HEK293T (cell line): ENCODE measurements around the gene OTUB2.

Experiments used
- CTCF ChIA-PET: fragments of 350-600 bp; formaldehyde crosslinking; extraction: SDS; loops from one replicate; lab custom pipeline; 2021; ENCODE audit warnings: antibody characterized with exemption, inconsistent platforms; lab: Yijun Ruan, JAX
- POLR2A ChIA-PET: fragments of 350-600 bp; formaldehyde crosslinking; extraction: SDS; loops from one replicate; lab custom pipeline; 2020; ENCODE audit warnings: antibody characterized with exemption, inconsistent platforms; lab: Yijun Ruan, JAX
- DNase-seq: peaks from one replicate; pipeline ENCODE4 v3.0.0; 2012; ENCODE audit warnings: mixed read lengths; ENCODE audit errors: extremely low spot score
- ARNT ChIP-seq: fragments of 450-650 bp; IDR thresholded peaks from 2 replicates; pipeline ENCODE4 v1.6.1; 2017; ENCODE audit warnings: mild to moderate bottlenecking
- BHLHE40 ChIP-seq: fragments of 450-650 bp; IDR thresholded peaks from 2 replicates; pipeline ENCODE4 v1.6.1; 2016; ENCODE audit warnings: mild to moderate bottlenecking, moderate library complexity, borderline replicate concordance
- CTBP1 ChIP-seq: fragments of 450-650 bp; IDR thresholded peaks from 2 replicates; pipeline ENCODE4 v1.6.1; 2016; ENCODE audit warnings: borderline replicate concordance
- ELF4 ChIP-seq: fragments of 450-650 bp; IDR thresholded peaks from 2 replicates; pipeline ENCODE4 v1.6.1; 2017; ENCODE audit warnings: antibody characterized with exemption
- FOXA1 ChIP-seq: fragments of 450-650 bp; IDR thresholded peaks from 2 replicates; pipeline ENCODE4 v1.6.1; 2016; ENCODE audit warnings: mild to moderate bottlenecking
- FOXK2 ChIP-seq: fragments of 450-650 bp; IDR thresholded peaks from 2 replicates; pipeline ENCODE4 v1.6.1; 2016; ENCODE audit warnings: mild to moderate bottlenecking
- FOXM1 ChIP-seq: fragments of 450-650 bp; IDR thresholded peaks from 2 replicates; pipeline ENCODE4 v1.6.1; 2017; ENCODE audit warnings: mild to moderate bottlenecking, borderline replicate concordance
- HDGF ChIP-seq: fragments of 450-650 bp; IDR thresholded peaks from 2 replicates; pipeline ENCODE4 v1.6.1; 2017; ENCODE audit warnings: antibody characterized with exemption, borderline replicate concordance
- L3MBTL2 ChIP-seq: fragments of 450-650 bp; conservative IDR thresholded peaks from 2 replicates; pipeline ENCODE4 v1.6.1; 2016; ENCODE audit warnings: mild to moderate bottlenecking
- LEF1 ChIP-seq: fragments of 450-650 bp; IDR thresholded peaks from 2 replicates; pipeline ENCODE4 v1.6.1; 2017; ENCODE audit warnings: mild to moderate bottlenecking, borderline replicate concordance
- NFRKB ChIP-seq: fragments of 450-650 bp; IDR thresholded peaks from 2 replicates; pipeline ENCODE4 v1.6.1; 2016; ENCODE audit warnings: mild to moderate bottlenecking, moderate library complexity
- SP1 ChIP-seq: fragments of 450-650 bp; IDR thresholded peaks from 2 replicates; pipeline ENCODE4 v1.6.1; 2017
- SUZ12 ChIP-seq: fragments of 450-650 bp; IDR thresholded peaks from 2 replicates; pipeline ENCODE4 v1.6.1; 2016; ENCODE audit warnings: mild to moderate bottlenecking
- TARDBP ChIP-seq: fragments of 450-650 bp; IDR thresholded peaks from 2 replicates; pipeline ENCODE4 v1.6.1; 2016
- ZNF384 ChIP-seq: fragments of 450-650 bp; IDR thresholded peaks from 2 replicates; pipeline ENCODE4 v1.6.1; 2016
- TF ChIP-seq, protein P1 (sequence below): fragments of 450-650 bp; IDR thresholded peaks from 2 replicates; pipeline ENCODE4 v1.6.1; 2016

The OTUB2 gene

DNA sequence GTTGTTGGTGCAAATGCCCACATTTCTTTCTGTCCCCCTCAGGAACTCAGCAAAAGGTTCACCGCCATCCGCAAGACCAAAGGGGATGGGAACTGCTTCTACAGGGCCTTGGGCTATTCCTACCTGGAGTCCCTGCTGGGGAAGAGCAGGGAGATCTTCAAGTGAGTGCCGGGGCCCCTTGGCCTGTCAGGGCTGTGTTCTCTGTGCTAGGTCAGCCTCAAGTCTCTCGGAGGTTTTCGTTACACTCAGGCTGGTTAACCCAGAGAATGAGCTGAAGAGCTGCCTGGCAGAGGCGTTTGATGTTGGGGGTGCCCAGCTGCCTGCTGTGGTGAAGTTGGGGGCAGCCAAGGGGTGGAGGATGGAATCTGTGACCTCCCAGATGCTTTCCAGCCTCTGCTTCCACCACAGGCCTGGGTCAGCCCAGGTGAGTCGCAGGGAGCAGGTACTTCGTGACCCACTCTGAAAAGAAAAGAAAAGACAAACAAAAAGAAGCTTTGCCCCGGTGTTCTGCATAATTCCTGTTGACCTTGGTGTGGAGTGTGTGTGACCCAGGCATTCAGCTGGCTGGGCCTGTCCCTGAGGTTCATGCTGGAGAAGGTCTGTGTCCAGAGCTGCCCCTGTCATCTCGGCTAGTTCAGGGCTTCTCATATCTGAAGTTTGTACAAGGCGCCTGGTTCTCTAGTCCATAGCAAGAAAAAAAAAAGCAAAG is 12.9 kb downstream of the OTUB2 start:
- POLR2A ChIA-PET: no interaction called here
- no peak for DNase-seq
- CTCF ChIA-PET: interaction anchor here (4.9 kb wide), 1 partner anchor 98 kb away, joined by 41 read pairs; no protein-coding TSS in a partner anchor

DNA sequence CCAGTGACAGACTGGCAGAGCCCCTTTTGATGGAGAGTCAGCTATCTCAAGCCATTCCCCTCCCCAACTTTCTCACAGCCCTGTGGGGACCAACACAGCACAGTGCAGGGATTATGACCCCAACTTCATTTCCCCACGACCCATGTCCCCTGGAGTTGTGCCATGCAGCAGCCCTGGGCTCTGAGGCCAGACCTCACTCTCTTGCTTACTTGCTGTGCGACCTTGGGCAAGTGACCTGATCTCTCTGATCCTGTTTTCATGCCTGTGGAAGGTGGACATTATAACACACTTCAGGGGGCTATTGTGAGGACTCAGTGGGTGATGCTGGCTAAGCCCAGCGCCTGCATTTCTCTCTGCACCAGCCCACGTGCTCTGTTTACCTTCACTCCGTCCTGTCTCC is 14.1 kb downstream of the OTUB2 start:
- TF ChIP-seq BHLHE40: no peak
- TF ChIP-seq TARDBP: no peak
- no peak for TF ChIP-seq FOXA1
- no peak for TF ChIP-seq FOXK2
- no peak for TF ChIP-seq L3MBTL2
- TF ChIP-seq LEF1: no peak
- TF ChIP-seq ARNT: no peak
- TF ChIP-seq NFRKB: no peak
- TF ChIP-seq CTBP1: no peak
- TF ChIP-seq SUZ12: no peak
- no peak for TF ChIP-seq ELF4
- ChIA-PET POLR2A (no interaction called here), CTCF (no interaction called here)
- no peak for DNase-seq

More for the DNA sequence above, 12.9 kb downstream of the OTUB2 start:
- TF ChIP-seq TARDBP (no peak), L3MBTL2 (no peak), NFRKB (no peak), FOXK2 (no peak)
- TF ChIP-seq, protein P1, sequence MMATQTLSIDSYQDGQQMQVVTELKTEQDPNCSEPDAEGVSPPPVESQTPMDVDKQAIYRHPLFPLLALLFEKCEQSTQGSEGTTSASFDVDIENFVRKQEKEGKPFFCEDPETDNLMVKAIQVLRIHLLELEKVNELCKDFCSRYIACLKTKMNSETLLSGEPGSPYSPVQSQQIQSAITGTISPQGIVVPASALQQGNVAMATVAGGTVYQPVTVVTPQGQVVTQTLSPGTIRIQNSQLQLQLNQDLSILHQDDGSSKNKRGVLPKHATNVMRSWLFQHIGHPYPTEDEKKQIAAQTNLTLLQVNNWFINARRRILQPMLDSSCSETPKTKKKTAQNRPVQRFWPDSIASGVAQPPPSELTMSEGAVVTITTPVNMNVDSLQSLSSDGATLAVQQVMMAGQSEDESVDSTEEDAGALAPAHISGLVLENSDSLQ: no peak

DNA sequence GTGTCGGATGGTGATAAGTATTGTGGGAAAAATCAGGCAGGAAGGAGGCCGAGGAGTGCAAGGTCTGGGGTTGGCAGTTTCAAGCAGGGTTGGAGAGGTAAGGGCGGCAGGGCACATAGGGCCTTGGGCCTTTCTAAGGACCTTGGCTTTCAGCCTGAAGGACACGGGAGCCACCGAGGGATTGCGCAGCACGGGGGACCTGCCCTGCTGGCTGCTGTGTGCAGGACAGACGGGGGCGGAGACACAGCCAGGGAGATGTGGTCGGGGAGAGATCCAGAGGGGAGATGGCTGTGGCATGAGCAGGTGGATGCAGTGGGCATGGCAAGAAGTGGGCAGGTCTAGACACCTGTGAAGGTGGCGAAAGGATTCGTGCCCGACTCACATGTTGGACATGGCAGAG is 14.7 kb downstream of the OTUB2 start:
- DNase-seq: no peak
- TF ChIP-seq FOXM1 (no peak), HDGF (no peak), BHLHE40 (no peak), TARDBP (no peak), FOXA1 (no peak), LEF1 (no peak), FOXK2 (no peak), SUZ12 (no peak), SP1 (no peak), ZNF384 (no peak), L3MBTL2 (no peak), ELF4 (no peak), CTBP1 (no peak), NFRKB (no peak), ARNT (no peak)
- TF ChIP-seq, protein P1: no peak
- POLR2A ChIA-PET: no interaction called here
- CTCF ChIA-PET: no interaction called here

DNA sequence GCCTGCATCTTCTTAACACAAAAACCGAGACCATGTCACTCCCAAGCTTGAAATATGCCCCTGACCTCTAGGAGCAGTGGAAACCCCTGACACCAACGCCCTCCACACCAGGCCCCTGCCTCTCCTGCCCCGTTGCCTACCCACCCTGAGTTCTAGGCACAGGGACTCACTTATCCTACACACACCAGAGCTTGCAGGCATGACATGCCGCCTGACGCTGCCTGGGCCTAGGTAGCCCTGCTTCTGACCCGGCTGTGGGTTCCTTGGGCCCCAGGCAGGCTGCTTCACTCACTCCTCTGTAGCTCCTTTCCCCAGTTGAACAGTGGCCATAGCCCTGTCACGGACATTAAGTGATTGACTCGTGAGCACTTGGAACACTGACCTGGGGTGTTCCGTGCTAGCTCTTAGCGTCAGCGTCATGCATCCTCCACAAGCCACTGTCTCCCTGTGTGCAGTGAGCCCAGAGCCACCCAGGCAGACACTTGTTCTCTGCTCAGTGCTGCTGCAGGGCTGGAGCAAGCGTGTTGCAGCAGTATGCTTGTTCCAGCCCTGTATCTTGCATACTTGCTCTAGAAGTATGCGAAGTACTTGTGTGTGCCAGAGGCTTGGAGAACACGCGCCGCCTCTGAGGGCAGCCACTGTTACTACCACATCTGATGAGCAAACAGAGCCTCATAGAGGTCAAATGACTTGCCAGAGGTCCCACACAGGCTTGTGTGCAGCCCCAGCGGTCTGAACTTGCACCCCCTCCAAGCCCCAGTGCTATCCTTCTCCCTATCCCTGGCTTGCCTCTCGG is 15.6 kb downstream of the OTUB2 start:
- ChIA-PET POLR2A (no interaction called here), CTCF (interaction anchor here (1.0 kb wide), 1 partner anchor 95 kb away, joined by 3 read pairs; no protein-coding TSS in a partner anchor)
- no peak for DNase-seq
- no peak for TF ChIP-seq CTBP1
- TF ChIP-seq FOXM1: no peak
- no peak for TF ChIP-seq ARNT
- TF ChIP-seq BHLHE40: no peak
- TF ChIP-seq SUZ12: no peak
- TF ChIP-seq TARDBP: no peak
- no peak for TF ChIP-seq SP1
- TF ChIP-seq NFRKB: no peak
- TF ChIP-seq ZNF384: no peak
- no peak for TF ChIP-seq LEF1
- TF ChIP-seq FOXA1: no peak
- TF ChIP-seq ELF4: no peak
- TF ChIP-seq FOXK2: no peak
- TF ChIP-seq L3MBTL2: no peak
- TF ChIP-seq, protein P1: no peak
- no peak for TF ChIP-seq HDGF

DNA sequence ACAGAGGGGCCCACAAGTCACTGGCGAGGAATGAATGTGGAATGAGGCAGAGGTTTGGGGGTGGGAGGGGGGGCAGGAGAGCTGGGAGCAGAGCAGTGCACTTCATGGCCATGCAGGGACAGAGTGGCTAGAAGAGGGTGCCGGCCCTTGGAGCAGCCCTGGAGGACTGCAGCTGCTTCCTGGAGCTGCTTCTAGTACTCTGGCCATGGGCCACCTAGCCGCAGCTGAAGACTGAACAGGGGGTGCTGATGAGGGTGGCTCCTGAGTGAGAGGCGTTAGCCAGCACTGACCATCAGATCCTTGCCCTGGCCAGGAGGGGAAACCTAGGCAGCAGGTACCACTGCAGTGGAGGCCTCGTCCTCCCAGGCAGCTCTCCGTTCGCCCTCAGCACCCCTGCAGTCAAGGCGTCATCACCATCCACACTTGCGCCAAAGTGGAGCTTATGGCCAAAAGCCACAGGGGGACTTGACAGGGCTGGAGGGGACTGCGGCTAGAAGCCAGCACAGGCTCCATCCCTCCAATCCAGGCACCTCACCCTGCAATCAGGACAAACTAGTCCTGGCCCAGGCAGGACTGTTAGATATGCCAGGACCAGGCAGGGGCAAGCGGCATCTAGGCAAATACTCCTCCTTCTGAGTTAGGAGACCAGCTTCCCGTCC is 16.4 kb downstream of the OTUB2 start:
- DNase-seq: no peak
- ChIA-PET CTCF (no interaction called here), POLR2A (no interaction called here)
- TF ChIP-seq FOXA1: no peak
- no peak for TF ChIP-seq LEF1
- no peak for TF ChIP-seq NFRKB
- no peak for TF ChIP-seq ARNT
- TF ChIP-seq, protein P1: no peak
- no peak for TF ChIP-seq TARDBP
- no peak for TF ChIP-seq ELF4
